ENCODE results near the gene NPY4R2.
"Not testable (repeated sequence)": the region's sequence is repeated elsewhere in the genome, so short reads cannot be mapped to it uniquely, and the experiment has no call there.

NPY4R2 gene

DNA sequence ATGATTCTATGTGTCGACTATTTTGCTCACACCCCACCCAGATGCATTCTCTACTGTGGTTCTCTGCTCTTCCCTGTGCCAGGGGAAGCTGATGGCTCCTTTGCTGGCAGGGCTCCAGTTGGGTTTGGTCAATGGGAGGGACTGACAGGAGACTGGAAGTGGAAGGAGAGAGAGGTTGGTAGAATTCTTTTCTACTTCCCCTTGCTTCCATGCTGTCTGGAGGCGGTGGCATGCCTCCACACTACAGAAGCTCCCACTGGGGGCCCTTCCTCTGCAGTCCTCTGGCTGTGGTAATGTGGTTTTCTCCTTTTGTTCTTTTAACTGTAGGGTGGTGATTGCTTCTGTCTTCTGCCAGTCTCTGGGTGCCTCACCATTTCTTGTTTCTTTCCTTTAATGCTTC is 4.4 kb upstream of the NPY4R2 start:
- H3K27me3 ChIP-seq (replicated peaks; ENCODE audit: control insufficient read depth, insufficient read depth, low read length); DNase-seq (ENCODE audit: extremely low read depth, insufficient read length); H3K4me3 ChIP-seq (replicated peaks; ENCODE audit: low read depth, low read length); H3K36me3 ChIP-seq (ENCODE audit: control insufficient read depth, insufficient read depth, low read length): not testable (repeated sequence)

DNA sequence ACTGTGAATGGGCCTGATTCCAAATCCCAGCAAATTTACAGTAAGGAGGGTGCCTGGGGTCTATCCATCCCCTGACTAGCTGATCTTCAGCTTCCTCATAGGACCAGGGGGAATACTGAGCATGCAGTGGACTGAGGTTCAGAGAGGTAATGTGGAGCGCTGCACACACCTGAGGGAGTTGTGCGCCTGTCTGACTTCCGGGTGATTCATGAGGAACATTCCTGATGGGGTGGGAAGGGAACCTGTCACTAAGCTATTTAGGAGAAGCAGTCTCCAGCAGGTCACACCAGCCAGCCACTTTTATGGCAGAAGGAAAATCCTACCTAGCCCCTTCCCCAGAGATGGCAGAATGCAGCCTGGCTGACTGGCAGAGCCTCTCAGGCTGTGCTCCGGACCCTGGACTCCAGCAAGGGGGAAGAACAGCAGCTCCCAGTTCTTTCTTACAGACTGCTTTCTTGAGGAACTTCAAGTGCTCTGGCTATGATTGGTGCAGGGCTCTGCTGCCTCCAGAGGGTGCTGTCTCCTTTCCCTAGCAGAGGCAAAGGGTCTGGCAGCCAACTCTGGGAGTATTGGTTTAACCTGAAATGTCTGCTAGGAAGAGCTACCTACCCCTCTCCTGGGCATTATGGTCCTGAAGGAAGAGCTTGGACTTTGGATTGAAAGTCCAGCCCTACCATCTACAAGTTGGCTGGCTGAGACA is 2.5 kb upstream of the NPY4R2 start:
- H3K27me3 ChIP-seq (replicated peaks; ENCODE audit: control insufficient read depth, insufficient read depth, low read length); DNase-seq (ENCODE audit: extremely low read depth, insufficient read length); H3K4me3 ChIP-seq (replicated peaks; ENCODE audit: low read depth, low read length); H3K36me3 ChIP-seq (ENCODE audit: control insufficient read depth, insufficient read depth, low read length): not testable (repeated sequence)

DNA sequence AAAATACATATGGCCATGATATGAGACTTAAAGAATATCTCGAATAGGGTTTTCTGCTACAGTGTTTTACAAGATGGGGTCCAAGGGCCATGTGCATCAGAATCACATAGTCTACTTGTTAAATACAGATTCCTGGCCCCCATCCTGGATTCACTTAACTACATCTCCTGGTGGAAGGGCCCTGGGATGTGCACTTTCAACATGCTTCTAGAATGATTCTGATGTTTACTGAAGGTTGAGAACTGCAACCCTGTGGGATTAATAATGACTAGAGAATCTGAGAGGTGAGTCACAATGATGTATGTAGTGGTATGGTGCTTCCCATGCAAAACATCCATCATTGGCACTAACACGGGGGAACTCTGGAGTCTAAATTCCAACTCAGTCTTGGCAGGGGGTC is 2.1 kb downstream of the NPY4R2 start:
- DNase-seq (ENCODE audit: extremely low read depth, insufficient read length); H3K36me3 ChIP-seq (ENCODE audit: control insufficient read depth, insufficient read depth, low read length); H3K4me3 ChIP-seq (replicated peaks; ENCODE audit: low read depth, low read length); H3K27me3 ChIP-seq (replicated peaks; ENCODE audit: control insufficient read depth, insufficient read depth, low read length): not testable (repeated sequence)

DNA sequence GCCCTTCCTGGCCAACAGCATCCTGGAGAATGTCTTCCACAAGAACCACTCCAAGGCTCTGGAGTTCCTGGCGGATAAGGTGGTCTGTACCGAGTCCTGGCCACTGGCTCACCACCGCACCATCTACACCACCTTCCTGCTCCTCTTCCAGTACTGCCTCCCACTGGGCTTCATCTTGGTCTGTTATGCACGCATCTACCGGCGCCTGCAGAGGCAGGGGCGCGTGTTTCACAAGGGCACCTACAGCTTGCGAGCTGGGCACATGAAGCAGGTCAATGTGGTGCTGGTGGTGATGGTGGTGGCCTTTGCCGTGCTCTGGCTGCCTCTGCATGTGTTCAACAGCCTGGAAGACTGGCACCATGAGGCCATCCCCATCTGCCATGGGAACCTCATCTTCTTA is 4.0 kb downstream of the NPY4R2 start:
- not testable (repeated sequence) for H3K27me3 ChIP-seq (replicated peaks; ENCODE audit: control insufficient read depth, insufficient read depth, low read length); H3K36me3 ChIP-seq (ENCODE audit: control insufficient read depth, insufficient read depth, low read length); H3K4me3 ChIP-seq (replicated peaks; ENCODE audit: low read depth, low read length); DNase-seq (ENCODE audit: extremely low read depth, insufficient read length)

DNA sequence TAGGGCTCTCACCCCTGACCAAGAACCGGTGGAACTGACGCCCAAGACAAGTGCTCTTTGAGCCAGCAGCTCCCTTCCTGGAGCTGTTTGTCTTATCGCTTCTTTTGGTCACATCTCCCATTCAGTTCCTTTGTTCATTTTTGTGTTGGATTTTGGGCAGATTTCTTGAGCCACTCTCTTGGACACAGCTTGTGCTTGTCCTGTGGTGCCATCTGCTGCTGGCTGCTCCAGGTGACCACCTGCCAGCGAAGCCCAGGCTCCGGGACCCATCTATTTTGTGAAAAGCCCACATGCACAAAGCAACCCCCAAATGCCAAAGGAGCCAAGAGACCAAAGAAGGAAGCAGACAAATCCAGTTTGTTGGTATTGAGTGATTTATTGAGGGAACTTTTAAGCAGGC is 6.2 kb downstream of the NPY4R2 start:
- H3K4me3 ChIP-seq (replicated peaks; ENCODE audit: low read depth, low read length); H3K36me3 ChIP-seq (ENCODE audit: control insufficient read depth, insufficient read depth, low read length); H3K27me3 ChIP-seq (replicated peaks; ENCODE audit: control insufficient read depth, insufficient read depth, low read length); DNase-seq (ENCODE audit: extremely low read depth, insufficient read length): not testable (repeated sequence)

DNA sequence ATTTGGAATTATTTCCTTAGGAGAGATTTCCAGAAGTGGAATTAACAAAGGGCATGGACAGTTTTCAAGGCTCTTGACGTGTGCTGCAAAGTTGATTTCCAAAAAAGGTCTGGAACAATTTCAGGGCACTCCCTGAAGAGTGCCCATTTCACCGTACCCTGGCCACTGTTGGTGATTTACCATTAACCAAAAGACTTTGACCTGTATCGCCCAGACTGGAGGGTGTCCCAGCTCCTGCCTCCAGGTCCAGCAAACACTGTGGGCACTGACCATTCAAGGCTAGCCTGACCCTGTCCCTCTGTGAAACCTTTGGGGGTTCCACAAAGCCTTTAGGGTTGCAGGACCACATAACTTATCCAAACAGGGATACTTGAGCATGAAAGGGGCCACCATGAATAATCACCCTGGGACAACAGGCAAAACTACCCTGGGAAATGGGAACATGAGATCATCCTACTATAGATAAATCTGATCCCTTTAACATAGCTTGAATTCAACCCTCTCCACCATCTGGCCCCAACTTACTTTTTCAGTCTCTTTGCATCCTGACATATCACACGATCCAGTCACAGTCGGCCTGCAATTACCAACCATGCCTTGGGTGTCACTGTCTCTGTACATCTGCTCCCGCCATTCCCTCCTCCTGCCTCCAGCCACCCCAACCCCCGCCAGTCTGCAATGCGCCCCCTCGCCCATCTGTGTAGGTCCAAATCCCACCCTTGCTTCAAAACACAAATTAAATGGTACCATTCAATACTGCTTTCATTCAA is 8.9 kb downstream of the NPY4R2 start:
- H3K36me3 ChIP-seq (ENCODE audit: control insufficient read depth, insufficient read depth, low read length); DNase-seq (ENCODE audit: extremely low read depth, insufficient read length); H3K4me3 ChIP-seq (replicated peaks; ENCODE audit: low read depth, low read length); H3K27me3 ChIP-seq (replicated peaks; ENCODE audit: control insufficient read depth, insufficient read depth, low read length): not testable (repeated sequence)

DNA sequence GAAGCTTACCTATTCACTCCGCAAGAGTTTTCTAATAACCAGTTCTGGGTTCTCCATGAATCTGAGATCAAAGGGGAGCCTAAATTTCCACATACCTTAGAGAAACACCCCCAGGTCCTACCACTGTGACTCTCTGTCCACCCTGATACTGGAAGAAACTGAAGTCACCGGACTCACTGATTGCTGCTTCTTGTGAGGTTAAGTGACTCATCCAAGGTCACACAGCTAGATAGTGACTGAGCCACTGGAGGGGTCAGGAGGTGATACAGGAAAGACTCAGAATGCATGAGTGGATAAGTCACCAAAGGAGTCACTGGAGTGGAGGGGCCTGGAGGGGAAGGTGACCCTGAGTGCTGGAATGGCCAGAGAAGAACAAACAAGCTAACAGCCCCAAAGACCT is 9.8 kb downstream of the NPY4R2 start:
- H3K4me3 ChIP-seq (replicated peaks; ENCODE audit: low read depth, low read length); DNase-seq (ENCODE audit: extremely low read depth, insufficient read length); H3K27me3 ChIP-seq (replicated peaks; ENCODE audit: control insufficient read depth, insufficient read depth, low read length); H3K36me3 ChIP-seq (ENCODE audit: control insufficient read depth, insufficient read depth, low read length): not testable (repeated sequence)

DNA sequence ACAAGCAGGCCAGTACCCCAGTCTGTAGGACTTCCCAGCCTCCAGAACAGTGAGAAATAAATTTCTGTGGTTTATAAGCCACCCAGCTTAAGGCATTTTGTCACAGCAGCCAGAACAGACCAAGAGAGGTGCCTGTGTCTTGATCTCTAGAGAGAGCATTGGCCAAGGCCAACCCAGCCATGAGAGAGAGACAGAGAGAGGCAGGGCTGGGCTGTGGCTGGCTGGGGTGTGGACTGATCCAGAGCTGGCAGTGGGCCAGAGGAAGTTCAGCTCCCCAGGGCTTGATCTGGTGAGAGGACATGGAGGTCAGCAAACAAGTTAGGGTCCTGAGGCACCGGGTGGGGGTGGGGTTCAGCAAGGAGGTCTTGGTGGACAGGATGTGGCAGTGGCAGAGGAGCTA is 14.4 kb downstream of the NPY4R2 start:
- H3K36me3 ChIP-seq (ENCODE audit: control insufficient read depth, insufficient read depth, low read length); H3K4me3 ChIP-seq (replicated peaks; ENCODE audit: low read depth, low read length); H3K27me3 ChIP-seq (replicated peaks; ENCODE audit: control insufficient read depth, insufficient read depth, low read length); DNase-seq (ENCODE audit: extremely low read depth, insufficient read length): not testable (repeated sequence)

DNA sequence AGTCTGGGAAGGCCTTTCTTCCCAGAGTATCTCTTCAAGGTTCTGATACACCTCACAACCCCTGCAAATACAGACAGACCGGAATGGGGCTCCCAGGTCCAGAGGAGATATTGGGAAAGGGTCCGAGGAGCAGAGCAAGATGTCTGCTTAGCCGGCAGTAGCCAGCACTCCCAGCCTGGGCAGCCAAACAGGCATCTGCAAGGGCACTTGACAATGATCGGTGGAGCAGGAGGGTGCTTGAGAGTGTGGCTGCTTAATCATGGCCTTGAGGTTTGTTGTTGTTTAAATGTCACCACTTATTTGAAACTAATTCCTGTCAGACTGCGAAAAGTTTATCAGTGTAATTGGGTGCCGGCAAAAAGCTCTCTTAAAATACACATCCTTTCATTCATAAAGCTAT is 15.0 kb downstream of the NPY4R2 start:
- DNase-seq (ENCODE audit: extremely low read depth, insufficient read length); H3K36me3 ChIP-seq (ENCODE audit: control insufficient read depth, insufficient read depth, low read length); H3K27me3 ChIP-seq (replicated peaks; ENCODE audit: control insufficient read depth, insufficient read depth, low read length); H3K4me3 ChIP-seq (replicated peaks; ENCODE audit: low read depth, low read length): not testable (repeated sequence)

DNA sequence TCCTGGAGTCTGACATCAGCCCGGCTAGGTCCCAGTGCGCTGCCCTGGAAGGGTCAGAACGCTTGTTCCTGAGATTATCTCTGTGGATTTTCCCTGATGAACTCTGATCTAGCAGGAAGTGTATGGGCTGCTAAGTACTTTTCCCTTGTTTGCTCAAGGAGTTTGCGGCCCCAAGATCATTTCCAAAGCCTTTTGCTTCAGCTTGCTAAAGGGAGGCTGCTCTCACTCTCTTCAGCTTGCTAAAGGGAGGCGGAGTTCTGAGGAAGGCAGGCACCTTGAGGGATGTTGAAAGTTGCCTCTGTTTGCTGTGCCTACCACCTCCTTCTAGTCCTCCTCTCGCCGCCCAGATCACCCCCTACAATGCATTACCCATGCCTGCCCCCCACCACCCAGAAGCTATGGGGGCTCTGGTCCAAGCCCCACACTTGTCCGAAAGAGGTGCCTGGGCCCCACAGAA is 18.3 kb downstream of the NPY4R2 start:
- not testable (repeated sequence) for H3K27me3 ChIP-seq (replicated peaks; ENCODE audit: control insufficient read depth, insufficient read depth, low read length); H3K36me3 ChIP-seq (ENCODE audit: control insufficient read depth, insufficient read depth, low read length); DNase-seq (ENCODE audit: extremely low read depth, insufficient read length); H3K4me3 ChIP-seq (replicated peaks; ENCODE audit: low read depth, low read length)

DNA sequence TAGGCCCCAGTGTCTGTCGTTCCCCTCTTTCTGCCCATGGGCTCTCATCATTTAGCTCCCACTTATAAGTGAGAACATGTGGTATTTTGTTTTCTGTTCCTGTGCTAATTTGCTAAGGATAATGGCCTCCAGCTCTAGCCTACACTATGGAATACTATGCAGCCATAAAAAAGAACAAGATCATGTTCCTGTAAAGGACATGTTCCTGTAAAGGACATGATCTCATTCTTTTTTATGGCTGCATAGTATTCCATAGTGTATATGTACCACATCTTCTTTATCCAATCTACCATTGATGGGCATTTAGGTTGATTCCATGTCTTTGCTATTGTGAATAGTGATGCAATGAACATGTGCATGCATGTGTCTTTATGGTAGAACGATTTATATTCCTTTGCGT is 19.2 kb downstream of the NPY4R2 start:
- not testable (repeated sequence) for H3K4me3 ChIP-seq (replicated peaks; ENCODE audit: low read depth, low read length); H3K36me3 ChIP-seq (ENCODE audit: control insufficient read depth, insufficient read depth, low read length); DNase-seq (ENCODE audit: extremely low read depth, insufficient read length); H3K27me3 ChIP-seq (replicated peaks; ENCODE audit: control insufficient read depth, insufficient read depth, low read length)

DNA sequence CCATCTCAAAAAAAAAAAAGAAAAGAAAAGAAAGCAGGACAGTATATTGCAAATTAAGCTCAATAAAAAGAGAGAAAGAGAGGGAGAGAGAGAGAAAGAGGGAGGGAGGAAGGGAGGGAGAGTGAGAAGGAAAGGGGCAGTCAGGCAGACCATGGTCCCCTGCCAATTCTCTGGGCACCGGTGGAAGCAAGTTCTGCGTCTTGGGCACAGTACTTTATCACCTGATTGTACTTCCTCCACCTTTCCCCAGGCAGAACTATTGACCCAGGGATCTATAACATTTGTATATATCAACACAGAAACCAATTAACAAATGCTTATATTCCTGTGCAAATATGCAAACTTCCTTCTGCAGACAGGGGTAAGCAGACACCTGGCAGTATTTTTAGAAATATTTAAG is 22.4 kb downstream of the NPY4R2 start:
- not testable (repeated sequence) for DNase-seq (ENCODE audit: extremely low read depth, insufficient read length); H3K36me3 ChIP-seq (ENCODE audit: control insufficient read depth, insufficient read depth, low read length); H3K4me3 ChIP-seq (replicated peaks; ENCODE audit: low read depth, low read length); H3K27me3 ChIP-seq (replicated peaks; ENCODE audit: control insufficient read depth, insufficient read depth, low read length)

DNA sequence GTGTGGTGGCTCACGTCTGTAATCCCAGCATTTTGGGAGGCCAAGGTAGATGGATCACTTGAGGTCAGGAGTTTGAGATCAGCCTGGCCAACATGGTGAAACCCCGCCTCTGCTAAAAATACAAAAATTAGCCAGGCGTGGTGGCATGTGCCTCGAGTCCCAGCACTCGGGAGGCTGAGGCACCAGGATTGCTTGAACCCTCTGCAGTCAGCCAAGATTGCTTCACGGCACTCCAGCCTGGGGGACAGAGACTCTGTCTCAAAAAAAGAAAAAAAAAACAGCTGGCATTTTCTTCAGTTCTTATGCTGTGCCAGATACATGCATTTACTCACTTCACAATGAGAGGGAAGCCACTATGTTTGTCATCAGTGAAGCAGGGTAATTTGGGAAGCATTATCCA is 22.9 kb downstream of the NPY4R2 start:
- H3K36me3 ChIP-seq (ENCODE audit: control insufficient read depth, insufficient read depth, low read length); H3K4me3 ChIP-seq (replicated peaks; ENCODE audit: low read depth, low read length); DNase-seq (ENCODE audit: extremely low read depth, insufficient read length); H3K27me3 ChIP-seq (replicated peaks; ENCODE audit: control insufficient read depth, insufficient read depth, low read length): not testable (repeated sequence)

DNA sequence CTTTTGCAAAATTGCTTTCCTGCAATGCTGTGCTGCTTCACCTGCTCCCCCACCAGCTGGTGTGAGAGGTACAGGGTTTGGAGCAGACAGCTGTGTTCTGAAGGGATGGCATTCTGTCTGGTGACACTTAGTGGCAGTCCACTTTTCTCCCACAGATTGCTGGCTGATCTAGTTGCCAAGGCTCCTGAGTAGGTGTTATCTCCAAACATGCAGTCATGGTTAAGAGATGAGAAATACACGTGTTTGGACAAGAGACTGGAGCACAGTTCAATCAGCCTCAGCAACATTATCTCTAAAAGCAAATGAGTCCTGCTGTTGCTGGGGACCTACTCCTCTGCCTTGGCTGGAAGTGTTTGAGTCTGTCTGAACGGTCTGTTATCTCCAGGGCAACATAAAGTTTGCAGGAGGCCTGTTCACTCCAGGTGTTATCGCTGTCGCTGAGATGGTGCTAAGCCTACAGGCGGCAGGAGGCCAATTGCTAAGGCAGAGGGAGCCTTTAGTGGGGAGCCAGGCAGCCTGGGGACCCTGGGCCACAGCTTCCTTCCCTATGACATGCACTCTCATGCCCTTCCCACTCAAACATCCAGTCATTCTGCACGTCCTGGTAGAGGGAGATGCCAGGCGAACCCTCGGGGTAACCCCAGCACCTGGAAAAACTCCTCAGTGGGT is 24.0 kb downstream of the NPY4R2 start:
- not testable (repeated sequence) for H3K36me3 ChIP-seq (ENCODE audit: control insufficient read depth, insufficient read depth, low read length); H3K4me3 ChIP-seq (replicated peaks; ENCODE audit: low read depth, low read length); H3K27me3 ChIP-seq (replicated peaks; ENCODE audit: control insufficient read depth, insufficient read depth, low read length); DNase-seq (ENCODE audit: extremely low read depth, insufficient read length)

Data from GM06990 (cell line).